ENCODE measurements around the gene CHCHD6.

DNA sequence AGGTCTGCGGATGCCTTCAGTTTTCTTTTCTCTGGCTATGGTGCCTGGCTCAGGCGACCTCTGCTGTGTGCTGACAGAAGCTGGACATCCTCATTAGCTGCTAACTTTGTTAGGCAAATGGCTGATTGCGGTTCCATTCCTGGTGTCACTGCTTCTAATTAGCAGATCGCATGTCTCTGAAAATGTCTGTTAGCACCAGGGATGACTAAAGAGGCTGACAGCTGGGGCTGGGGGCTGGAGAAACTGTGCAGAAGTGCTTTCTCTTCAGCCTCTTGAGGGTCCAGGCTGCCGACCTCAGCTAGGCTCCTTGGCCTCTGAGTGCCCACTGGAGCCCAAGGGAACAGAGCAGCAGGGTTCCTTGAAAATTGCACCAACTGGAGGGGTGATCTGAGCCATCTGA lies 39.3 kb downstream of the CHCHD6 start:
- TF ChIP-seq, protein P1, sequence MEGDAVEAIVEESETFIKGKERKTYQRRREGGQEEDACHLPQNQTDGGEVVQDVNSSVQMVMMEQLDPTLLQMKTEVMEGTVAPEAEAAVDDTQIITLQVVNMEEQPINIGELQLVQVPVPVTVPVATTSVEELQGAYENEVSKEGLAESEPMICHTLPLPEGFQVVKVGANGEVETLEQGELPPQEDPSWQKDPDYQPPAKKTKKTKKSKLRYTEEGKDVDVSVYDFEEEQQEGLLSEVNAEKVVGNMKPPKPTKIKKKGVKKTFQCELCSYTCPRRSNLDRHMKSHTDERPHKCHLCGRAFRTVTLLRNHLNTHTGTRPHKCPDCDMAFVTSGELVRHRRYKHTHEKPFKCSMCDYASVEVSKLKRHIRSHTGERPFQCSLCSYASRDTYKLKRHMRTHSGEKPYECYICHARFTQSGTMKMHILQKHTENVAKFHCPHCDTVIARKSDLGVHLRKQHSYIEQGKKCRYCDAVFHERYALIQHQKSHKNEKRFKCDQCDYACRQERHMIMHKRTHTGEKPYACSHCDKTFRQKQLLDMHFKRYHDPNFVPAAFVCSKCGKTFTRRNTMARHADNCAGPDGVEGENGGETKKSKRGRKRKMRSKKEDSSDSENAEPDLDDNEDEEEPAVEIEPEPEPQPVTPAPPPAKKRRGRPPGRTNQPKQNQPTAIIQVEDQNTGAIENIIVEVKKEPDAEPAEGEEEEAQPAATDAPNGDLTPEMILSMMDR (IDR thresholded peaks at IDR 0.05; ENCODE audit: insufficient read depth, low read length, poor library complexity, severe bottlenecking), result no peak
- TF ChIP-seq EZH2phosphoT487 (conservative IDR thresholded peaks at IDR 0.05; ENCODE audit: low read length), result no peak
